Measurements from ENCODE around the gene GDF7. TPM values are rescaled to one million over a fixed set of nuclear protein-coding genes. Genes with fewer than 3 reads are reported as not detected.

Gene GDF7
- total RNA-seq, 1 experiment from 2014 or later: 0.05 TPM

DNA sequence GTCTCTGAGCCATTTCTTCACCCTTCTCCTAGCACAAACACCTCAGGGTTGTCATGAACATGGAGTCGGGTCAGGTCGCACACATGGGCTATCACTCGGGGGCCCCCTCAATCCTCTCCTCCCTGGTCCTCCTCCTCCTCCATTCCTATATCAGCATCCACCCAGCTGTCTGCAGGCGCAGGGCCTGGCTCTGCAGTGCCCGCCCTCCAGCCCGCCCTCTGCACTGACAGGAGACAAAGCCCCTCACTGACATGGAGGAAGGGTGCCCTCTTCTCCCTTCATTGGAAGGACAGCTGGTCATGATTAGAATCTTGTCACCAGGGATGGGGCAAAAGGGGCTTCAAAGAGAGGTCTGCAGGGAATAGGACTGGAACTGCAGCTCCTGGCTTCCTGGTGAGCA, 37.8 kb upstream of the GDF7 start:
- DNase-seq (ENCODE audit: low read depth): no peak

DNA sequence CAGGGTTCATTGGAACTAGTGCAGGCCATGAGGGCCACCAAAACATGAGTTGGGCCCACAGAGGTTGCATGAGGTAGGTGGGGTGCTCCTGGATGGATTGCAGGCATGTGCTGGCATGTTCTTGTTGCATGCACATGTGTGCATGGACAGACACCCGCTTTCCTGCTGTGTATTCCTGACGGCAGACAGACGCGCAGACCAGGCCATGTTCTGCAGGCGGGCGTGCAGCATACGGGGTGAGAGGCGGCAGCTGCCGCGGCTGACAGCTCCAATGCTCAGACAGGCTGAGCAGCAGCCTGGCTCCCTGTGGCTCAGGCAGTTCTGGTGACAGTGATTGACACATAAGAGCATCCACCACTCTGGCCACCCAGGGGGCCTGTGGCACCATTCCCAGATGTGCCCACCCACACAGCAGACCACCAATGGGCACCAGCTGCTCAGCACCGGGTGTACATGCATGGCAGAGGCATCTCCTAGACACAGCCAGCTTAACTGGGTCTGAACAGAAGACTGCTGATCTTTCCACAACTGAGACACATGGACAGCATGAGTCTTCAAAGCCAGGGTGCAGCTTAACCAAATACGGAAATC, 37.3 kb upstream of the GDF7 start:
- DNase-seq (ENCODE audit: low read depth): no peak

DNA sequence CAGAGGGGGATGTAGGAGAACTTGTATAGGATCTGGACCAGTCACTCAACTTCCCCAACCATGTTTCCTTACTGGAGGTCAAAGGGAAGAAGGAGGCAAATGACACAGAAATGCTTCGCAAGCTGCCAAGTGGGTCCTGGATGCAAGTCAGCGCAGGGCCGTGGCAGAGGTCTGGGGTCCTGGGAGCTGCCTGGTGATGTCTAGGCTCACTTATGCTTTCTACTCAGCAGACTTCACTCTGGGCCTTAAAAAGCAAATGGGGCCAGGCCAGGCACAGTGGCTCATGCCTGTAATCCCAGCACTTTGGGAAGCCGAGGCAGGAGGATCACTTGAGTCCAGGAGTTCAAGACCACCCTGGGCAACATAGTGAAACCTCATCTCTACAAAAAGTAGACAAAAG, 36.0 kb upstream of the GDF7 start:
- DNase-seq (ENCODE audit: low read depth): no peak

DNA sequence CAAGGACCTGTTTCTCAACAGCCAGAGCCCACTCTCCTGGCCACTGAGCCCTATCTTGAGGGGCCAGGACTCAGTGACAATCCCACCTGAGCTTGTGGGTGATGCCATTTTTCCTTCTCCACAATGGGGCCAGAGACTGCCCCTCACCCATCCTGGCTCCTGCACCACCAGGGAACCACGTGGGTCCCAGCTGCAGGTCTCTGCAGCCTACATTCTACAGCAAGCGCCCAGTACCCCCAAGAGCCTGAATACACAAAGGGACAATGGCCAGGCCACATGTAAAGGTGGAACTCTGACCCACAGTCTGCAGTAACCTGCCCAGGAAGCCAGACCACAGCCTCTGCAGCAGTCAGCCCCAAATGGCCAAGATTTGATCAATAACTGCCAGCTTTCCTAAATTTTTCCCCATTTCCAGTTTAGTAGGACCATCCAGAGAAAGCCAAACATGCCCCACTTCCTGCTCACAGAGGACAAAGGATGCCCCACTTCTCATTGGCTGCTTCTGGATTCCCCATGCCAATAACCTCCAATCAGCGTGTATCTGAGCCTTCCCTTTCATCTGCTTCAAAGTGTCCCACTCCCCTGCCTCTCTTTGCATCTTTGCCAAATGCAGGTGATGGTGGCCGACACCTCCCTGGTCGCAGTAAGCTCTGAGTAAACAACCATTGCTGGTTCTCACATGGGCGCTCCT, 35.2 kb upstream of the GDF7 start:
- DNase-seq (ENCODE audit: low read depth): no peak

DNA sequence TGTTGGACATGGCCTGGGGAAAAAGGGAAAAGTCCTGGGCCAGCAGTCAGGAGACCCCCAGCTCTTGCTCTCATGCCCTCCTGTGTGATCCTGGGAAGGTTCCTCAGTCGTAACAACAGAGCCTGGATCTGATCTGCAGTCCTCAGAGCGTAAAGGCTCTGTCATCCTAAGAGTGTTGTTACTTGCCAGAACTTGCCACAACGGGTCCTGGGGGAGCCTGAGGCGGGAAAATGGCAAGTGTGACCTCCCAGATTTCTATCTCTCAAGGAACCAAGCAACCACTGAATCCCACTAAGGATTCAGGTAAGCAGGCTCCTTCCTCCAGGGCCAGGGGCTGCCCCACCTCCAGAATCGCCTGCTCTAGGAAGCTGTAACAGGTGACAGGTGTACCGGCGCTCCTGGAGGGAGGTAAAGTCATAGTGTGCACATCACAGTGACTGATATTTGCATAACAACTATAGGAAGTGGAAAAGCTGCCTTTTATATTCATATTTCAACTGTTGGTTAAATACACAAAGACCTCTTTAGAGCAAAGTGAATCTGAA, 34.4 kb upstream of the GDF7 start:
- no peak for DNase-seq (ENCODE audit: low read depth)

DNA sequence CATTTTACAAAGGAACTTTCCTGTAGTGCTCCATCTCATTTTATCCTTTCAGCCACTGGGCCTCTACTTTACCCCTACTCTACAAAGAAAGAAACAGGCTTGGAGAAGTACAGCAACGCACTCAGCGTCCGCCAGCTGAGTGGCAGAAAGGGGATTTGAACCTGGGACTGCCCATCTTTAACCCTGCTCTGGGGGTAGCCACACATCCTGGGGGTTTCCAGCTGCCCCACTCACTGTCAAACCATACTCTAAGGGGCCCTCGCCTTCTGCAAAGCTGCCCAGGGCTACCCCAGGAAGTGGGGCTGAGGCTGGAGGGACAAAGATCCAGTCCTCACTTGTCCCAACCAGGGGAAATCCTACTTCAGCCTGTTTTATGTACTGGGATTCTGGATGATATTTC, 33.9 kb upstream of the GDF7 start:
- DNase-seq (ENCODE audit: low read depth): no peak

DNA sequence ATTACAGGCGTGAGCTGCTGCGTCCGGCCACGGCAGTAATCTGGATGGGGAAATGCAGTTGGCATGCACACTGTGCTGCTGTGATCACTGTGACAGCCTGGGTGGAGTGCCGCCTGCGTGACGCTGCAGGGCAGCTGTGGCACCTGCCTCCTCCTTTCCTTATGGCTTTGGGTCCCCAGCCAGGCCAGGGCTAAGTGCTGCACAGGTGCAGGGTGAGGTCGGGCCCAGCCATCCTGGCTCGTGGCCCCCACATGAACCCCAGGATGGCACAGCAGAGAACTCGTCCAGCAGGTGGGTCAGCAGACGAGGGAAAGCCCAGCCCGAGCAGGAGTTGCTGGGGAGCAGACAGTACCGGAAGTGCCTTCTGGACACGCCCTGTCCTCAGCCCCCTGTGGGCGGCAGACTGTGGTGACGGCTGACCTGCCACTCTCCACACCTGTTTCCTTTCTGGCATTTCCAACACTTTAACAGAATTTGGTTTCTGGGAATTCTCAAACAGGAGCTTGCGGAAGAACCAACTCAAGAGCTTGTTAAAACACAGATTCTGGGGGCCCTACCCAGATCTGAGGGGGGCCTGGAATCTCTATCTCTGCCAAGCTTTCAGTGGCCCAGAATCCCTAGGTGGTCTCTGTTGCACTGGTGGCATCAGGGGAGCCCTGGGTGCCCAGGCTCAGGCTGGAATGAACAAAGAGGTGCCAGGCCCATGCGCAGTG, 33.0 kb upstream of the GDF7 start:
- DNase-seq (ENCODE audit: low read depth): no peak

DNA sequence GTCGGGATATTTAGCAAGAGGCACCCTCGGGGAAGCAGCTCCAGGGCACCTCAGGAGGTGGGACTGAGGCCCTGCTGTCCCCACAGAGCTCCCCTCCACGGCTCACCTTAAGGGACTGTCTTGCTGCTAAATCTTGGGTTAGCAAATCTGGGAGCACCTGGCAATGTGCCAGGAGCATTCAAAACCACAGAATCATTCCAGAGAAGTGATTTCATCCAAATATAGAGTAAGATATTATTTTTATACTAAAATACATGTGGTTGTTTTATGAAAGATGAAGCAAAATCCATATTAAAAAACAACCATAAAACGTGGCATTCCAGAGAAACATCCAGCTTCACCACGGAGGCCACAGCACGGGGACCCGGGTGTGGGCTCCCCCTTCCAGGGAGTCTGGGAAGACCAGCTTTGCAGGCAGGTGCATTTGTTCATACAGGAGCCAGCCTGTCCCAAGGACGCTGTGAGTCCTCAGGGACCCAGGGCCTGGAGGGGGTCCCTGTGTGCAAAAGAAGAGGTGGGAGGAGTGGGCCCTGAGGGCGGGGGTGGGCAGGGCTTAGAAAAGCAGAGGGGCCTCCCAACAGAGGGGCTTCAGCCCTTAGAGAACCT, 32.3 kb upstream of the GDF7 start:
- peak; percentile 65 for DNase-seq (ENCODE audit: low read depth)

DNA sequence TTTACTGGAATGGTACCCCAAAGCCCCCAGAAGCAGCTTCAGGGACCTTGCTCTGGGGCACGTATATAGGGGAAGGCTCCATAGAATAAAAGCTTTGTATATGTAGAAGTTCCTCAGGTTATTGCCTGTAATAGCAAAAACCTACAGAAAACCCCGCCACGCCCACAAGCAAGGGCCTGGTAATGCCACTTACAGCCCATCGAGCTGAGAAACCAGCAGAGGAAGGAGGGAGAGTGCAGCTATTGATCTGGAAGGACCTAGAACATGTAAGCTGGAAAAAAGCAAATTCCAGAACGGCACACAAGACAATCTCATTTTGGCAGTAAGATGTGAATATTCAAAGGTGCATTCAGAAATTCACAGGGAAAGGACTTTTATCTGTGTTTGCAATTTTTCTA, 31.8 kb upstream of the GDF7 start:
- DNase-seq (ENCODE audit: low read depth): no peak

DNA sequence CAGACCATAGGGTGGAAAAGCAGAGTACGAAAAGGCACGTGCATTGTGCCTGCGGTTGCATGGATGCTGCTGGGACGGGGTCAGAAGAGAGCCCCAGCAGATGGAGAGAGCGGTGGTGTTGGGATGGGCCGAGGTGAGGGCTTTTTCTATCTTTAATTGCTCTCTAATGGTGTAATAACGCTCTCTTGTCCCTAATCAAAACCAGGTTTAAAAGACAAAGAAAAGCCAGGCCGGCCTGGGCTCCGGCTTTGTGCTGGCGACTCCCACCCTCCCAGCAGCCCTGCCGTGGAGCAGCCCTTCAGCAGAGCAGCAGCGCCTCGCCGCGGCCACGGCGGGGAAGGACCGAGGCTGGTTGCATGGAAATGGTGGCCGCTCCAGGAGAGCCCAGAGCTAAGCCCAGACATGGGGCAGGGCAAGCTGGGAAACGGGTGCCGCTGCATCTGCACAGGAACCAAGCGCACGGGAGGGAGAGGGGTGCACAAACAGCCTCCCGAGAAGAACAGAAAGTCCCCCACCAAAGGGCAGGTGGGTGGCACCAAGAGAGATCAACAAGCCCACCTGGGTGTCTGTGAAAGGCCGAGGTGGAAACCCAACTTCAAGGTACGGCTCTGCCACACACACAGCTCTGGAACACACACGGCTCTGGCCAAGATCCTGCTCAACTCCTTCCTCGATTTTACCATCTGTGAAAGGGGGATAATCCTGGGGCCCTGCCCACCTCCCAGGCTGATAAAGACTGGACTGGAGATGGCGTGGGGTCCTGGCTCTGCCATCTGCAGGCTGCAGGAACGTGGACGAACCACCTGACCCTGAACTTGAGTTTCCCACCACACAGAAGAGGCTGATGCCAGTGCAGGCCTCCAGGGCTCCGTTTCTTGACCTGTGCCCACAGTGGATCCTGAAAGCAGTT, 31.0 kb upstream of the GDF7 start:
- peak; percentile 66 for DNase-seq (ENCODE audit: low read depth)

DNA sequence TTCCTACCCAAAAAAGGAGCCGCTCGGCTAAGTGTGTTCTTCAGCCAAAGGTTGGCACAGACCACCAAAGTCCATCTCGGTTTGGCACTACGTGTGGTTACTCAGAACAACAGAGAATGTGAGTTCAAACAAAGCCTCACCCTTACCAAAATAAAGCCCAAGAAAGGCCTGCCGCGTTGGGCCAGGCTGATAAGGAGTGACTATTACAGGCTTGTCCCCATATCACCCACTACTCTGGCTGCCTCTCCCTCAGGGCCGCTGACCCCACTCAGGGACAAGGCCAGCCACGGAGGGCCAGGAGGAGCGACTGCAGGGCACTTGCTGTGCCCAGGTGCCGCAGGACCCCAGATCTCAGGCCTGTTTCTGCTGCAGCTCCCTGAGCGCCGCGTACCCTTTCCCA, 29.8 kb upstream of the GDF7 start:
- DNase-seq (ENCODE audit: low read depth): peak; percentile 22

DNA sequence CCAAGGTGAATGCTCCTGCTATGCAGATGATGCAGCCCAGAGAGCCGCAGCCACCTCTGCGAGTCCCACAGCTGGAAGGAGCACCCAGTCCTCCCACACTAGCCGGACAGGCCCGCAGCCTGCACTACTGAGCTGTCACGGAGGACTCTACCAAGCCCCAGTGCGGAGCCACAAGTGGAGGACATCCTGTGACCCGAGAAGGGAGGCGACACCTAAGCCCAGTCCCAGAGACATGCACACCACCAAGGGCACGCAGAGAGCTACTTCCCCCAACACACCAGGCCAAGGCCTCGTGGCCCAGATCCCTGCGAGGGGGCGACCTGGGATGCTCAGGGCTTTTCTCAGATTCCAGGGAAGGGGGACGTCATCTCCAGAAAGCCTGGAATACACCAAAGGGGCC, 28.9 kb upstream of the GDF7 start:
- no peak for DNase-seq (ENCODE audit: low read depth)

DNA sequence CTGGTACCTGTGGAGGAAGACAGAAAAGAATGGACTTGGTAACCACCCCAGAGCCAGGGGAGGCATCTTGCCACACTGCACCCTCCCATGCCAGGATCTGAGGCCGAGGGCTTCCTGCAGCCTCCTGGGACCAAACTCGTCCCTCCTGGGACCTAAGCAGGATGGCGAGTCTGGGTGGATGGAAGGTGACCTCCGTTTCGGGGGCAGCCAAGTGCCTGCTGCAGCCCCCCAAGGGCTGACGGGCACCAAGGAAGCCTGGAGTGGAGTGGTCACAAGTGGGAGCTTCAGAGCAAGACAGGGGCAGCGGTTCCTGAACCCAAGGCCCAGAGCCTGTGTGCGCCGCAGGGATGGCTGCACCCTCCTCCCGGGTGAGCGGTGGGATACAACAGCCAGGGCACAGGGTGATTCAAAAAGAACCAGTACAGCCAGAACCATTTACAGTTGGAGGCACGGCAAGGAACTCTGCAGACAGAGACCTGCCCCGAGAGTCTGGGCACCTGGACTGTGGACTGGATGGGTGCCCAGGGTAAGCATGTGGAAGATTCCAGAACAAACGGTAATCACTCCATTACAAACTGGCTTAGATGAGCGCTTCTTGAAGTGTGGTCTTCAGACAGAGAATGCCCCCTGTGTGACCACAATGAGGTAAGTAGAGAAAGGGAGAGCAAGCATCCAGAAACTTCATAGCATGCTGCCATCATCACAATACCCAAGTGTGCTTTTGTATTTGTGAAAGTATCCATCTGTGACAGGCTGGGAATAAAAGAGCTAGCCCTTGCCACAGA, 28.1 kb upstream of the GDF7 start:
- DNase-seq (ENCODE audit: low read depth): no peak

DNA sequence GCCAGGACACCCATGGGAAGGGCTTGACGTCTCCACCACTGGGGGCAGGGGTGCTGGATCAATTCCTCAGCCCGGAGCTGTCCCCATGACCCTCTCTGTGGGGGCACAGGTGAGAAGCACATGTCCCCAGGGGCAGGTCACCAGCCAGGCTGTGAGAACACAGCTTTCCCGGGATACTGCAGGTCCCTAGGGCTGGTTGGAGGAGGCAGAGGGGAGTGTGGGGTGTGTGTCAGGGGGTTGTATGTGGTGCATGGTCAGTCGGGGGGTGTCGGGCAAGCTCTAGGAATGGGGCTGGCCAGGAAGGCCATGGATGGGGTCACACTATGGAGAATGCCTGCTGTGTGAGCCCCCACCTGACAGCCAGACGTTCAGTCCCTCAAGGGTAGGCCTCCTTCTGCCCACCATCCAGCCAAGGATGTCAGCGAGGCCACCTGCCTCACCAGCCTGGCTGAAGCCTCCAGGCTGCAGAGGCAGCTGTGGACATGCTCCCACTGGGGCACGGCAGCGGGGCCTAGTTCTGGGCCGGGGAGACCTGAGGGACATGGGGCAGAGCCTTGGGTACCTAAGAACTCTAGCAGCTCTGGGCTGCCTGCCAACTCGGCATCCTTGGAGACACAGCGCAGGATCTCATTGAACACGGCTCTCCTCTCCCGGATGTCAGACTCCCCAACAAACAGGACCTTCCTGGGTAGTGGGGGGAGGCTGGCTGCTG, 26.4 kb upstream of the GDF7 start:
- no peak for DNase-seq (ENCODE audit: low read depth)

DNA sequence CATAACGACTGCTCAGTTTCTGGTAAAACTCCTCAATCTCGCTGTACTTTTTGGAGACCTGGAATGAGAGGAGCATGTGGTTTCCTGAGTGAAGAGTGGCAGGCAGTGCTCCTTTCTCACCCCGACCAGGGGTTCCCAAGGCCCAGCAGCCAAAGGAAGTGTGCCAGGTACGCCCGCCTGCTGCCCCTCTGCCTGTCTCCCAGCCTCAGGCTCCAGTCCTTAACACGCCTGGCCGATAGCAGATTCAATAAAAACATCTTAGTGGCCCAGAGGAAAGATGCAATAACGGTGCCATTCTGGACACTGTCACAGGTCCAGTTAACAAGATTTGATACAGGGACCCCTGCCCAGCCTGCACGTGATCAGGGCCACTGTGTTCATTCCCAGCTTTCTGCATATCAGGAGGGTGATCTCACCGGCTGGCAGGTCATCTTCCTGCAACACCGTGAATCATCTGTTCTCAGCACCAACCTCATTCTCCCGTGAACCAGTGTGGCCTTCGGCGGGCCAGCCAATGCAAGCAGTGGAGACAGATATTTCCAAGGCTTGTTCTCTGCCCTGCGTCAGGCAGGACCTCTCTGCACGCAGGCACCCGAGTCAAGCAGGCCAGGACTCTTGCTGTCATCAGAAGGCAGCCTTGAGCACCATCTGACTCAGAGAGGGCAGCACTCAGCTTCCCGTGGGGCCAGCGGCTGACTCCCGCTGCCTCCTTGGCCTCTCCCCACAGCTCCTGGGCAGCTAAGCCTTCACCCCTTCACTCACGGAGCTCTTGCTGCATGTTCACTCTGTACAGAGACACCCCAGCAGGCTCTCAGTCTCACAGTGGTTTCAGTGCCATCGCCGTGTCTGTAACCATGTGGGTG, 25.6 kb upstream of the GDF7 start:
- peak; percentile 77 for DNase-seq (ENCODE audit: low read depth)

DNA sequence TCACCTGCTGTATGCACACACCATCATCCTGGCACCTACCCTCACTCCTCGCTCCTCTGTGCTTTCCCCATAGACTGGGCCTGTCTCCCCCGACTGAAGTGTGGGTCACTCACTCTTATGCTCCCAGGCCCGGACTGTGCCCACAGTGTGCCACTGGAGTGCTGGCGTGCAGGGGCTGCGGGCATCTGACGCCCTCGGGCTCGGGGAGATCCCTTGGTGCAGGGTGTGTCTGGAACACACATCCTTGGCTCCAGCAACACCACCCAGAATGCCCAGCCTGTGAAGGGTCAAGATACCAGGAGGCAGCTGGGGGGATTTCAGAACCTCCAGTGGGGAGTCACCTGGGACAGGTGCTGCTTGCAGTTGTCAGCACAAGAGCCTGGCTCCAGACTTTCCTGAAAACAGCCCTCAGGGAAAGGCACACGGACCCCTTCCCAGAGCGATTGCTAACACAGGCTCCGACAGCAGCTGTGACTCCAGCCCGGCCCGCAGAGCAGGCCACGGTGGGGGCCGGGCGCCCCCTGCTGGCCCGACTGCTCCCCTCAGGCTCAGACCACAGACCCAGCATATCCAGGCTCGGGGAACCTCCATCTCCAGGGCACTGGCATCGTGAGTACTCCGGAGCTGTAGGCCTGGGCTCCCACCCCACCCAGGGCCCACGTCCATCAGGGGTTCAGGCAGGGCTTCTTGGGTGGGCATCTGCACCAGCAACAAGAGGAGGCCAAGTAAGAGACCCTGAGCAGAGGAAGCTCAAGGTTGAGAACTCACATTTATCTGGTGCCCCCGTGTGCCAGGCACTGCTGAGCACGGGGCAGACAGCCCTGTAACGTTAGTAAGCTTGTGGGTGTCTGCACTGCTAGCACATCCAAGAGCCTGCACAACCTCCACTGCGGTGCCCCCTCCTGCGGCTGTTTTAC, 24.6 kb upstream of the GDF7 start:
- peak; percentile 60 for DNase-seq (ENCODE audit: low read depth)

DNA sequence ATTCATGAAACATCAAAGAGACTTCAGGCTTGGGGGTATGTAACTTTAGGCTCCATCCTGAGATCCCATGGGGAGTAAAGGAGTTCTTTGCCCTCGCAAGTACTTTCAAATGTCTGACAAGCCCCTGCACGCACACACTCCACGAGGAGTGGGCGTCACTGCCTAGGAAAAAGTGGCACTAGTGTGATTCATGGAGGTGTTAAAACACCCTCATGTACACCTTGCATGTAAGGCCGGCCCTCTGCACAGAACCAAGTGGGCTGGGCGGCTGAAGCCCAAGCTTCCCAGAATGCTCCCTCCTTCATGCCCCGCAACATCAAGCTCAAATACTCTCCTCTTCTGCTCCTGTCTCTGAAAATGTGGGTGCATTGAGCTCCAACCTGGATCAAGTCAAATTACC, 23.9 kb upstream of the GDF7 start:
- DNase-seq (ENCODE audit: low read depth): no peak

DNA sequence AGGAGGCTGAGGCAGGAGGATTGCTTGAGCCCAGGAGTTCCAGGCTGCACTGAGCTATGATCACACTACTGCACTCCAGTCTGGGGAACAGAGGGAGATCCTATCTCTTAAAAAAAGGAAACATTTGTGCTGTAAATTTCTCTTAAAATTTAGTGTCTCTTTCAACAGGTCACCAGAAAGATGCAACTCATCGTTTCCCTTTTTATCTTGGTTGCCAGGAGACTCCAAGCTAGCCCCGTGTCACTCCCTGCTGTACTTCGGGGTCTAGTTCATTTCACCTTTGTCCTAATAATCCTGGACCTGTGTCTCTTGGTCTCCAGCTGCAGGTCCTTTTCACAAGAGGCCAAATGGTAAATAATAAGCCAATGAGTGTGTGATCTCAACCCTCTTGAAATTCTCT, 23.1 kb upstream of the GDF7 start:
- no peak for DNase-seq (ENCODE audit: low read depth)

Measured in M059J (cell line).